ENCODE data around the gene ADIG.

ADIG gene

DNA sequence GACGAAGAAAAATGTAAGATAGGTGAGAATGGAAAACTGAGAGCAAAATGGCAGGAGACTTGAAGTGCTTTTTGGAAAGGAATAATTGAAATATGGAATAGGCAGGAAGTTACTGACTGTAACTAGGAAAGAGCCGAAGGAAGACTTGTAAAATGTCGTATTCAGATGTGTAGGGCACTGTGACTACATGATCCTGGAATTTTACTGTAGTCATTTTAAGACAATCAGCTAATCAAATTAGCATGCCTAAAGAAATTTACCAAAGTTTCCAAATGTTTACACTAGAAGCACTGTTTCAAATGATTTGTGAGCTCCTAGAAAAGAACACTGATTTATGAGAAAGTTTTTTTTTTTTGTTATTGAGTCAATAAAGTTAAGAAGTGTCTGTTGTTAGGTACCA, 21.2 kb upstream of the ADIG start:
- Histone ChIP-seq H3K36me3 (peaks cover 40% of the 10 kb centered on the region), H3K4me3 (ENCODE audit: low read depth, low read length) (no peak overlapping the region), H3K9me3 (ENCODE audit: severe bottlenecking) (no peaks in the 10 kb centered on the region), H3K27me3 (ENCODE audit: insufficient read depth, low read depth, severe bottlenecking) (no peaks in the 10 kb centered on the region), H3K27ac (no peak overlapping the region)
- DNase-seq, result no peak
- TF ChIP-seq, protein P1, sequence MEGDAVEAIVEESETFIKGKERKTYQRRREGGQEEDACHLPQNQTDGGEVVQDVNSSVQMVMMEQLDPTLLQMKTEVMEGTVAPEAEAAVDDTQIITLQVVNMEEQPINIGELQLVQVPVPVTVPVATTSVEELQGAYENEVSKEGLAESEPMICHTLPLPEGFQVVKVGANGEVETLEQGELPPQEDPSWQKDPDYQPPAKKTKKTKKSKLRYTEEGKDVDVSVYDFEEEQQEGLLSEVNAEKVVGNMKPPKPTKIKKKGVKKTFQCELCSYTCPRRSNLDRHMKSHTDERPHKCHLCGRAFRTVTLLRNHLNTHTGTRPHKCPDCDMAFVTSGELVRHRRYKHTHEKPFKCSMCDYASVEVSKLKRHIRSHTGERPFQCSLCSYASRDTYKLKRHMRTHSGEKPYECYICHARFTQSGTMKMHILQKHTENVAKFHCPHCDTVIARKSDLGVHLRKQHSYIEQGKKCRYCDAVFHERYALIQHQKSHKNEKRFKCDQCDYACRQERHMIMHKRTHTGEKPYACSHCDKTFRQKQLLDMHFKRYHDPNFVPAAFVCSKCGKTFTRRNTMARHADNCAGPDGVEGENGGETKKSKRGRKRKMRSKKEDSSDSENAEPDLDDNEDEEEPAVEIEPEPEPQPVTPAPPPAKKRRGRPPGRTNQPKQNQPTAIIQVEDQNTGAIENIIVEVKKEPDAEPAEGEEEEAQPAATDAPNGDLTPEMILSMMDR (IDR thresholded peaks at IDR 0.05; ENCODE audit: low read depth, low read length), result no peak

DNA sequence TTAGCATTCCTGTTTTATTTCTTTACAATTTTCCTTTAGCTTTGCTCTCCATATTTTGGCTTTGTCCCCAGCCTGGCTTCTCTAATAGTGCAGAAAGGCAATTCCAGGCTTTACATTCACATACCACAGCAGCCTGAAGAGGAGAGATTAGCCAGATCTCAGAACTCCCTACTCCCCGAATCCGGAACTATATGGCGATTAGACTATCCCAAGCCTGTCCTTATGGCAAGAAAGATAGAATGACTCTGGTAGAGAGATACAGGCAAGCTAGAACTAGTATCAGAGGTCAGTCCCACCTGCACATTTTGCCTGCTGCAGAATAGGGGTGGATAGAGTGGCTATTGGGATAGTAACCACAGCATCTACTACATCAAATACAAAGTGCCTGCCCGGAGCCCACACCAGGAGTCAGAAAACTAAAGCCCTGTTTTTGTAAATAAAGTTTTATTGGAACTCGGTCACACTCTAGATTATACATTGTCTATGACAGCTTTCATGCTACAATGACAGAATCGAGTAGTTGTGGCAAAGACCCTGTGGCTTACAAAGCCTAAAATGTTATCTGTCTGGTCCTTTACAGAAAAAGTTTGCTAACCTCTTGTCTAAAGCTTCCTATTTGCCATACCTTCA, 17.1 kb upstream of the ADIG start:
- no peak for DNase-seq
- H3K27me3 ChIP-seq (ENCODE audit: insufficient read depth, low read depth, severe bottlenecking), result no peaks in the 10 kb centered on the region
- H3K36me3 ChIP-seq, result peaks cover 20% of the 10 kb centered on the region
- H3K4me3 ChIP-seq (ENCODE audit: low read depth, low read length), result no peak overlapping the region
- TF ChIP-seq, protein P1 (IDR thresholded peaks at IDR 0.05; ENCODE audit: low read depth, low read length), result no peak
- no peak overlapping the region for H3K27ac ChIP-seq
- no peaks in the 10 kb centered on the region for H3K9me3 ChIP-seq (ENCODE audit: severe bottlenecking)

DNA sequence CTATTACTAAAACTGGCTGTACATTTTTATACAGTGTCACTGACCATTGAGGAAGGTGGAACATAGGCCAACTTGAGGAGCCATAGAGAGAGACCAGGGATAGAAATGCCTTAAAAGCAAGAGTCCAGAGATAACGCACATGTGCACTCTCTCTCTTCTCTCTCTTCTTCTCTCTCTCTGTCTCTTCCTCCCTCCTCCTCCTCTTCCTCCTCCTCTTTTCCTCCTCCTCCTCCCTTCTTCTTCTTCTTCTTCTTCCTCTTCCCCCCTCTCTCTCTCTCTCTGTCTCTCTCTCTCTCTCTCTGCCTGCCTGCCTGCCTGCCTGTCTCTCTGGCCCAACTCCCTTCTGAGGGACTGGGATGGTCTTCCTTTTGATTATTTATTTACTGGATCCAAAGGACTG, 16.3 kb upstream of the ADIG start:
- DNase-seq, result no peak
- Histone ChIP-seq H3K9me3 (ENCODE audit: severe bottlenecking) (no peaks in the 10 kb centered on the region), H3K27me3 (ENCODE audit: insufficient read depth, low read depth, severe bottlenecking) (no peaks in the 10 kb centered on the region), H3K27ac (no peak overlapping the region), H3K36me3 (peaks cover 13% of the 10 kb centered on the region), H3K4me3 (ENCODE audit: low read depth, low read length) (no peak overlapping the region)
- TF ChIP-seq, protein P1 (IDR thresholded peaks at IDR 0.05; ENCODE audit: low read depth, low read length), result no peak

DNA sequence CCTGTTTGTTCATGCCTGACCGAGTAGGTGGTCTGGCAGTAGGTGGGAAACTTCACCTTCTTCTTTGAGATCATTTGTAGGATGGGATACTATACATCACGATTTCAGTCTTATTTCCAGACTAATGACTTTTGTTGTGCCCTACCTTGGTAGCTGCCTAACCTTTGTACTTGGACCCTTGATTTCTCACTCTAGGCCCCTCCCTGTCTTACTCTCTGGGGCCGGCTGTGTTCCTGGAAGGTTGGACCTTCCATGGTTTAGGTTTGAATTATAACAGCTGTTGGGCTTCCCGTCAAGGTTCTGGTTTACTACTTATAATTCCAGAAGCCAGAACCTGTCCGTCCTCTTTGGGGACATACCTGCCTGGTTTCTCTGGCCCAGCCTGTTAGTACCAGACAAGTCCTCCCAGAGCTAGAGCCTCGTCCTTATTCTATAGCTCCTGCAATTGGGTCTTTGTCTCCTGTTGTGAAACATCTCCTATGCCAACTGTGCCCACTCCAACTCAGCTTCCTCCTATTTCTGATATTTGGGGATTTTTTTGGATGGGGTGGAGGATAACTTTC, 14.9 kb upstream of the ADIG start:
- no peak overlapping the region for H3K4me3 ChIP-seq (ENCODE audit: low read depth, low read length)
- H3K9me3 ChIP-seq (ENCODE audit: severe bottlenecking), result no peaks in the 10 kb centered on the region
- TF ChIP-seq, protein P1 (IDR thresholded peaks at IDR 0.05; ENCODE audit: low read depth, low read length), result no peak
- H3K27ac ChIP-seq, result no peak overlapping the region
- peaks cover 14% of the 10 kb centered on the region for H3K36me3 ChIP-seq
- no peak for DNase-seq
- no peaks in the 10 kb centered on the region for H3K27me3 ChIP-seq (ENCODE audit: insufficient read depth, low read depth, severe bottlenecking)

DNA sequence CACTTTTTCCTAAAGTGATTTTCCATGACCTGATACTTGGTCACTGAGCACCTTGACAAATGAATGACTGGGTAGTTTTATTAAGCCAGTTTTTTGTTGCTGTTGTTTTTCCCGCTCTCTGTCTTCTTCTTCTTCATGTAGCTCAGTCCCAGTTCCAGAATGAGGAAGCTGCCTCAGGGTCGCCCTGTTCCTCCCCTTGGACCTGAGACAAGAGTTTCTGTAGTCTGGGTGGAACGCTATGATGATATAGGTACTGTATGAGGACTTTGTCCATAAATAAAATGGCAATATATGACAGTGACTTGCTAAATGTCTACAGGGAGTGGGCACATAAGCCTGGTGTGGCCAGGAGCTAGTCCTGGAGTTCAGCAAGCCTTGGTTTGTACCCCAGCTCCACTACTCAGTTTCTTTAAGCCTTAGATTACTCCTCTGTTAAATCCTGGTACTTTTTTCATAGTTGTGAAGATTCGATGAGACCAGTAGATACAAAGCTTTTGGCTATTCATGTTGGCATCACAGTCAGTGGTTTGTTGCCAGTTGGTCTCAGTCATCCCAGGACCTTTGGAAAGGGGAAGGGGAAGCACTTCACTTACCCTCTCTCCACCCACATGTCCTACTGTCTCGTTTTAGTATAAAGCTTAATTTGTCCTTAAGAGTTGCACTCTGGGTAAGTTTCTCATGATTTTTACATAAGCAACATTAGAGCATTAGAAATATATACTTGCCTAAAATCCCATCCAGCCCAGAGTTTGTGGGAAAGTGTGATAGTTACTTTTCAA, 11.1 kb upstream of the ADIG start:
- Histone ChIP-seq H3K27me3 (ENCODE audit: insufficient read depth, low read depth, severe bottlenecking) (no peaks in the 10 kb centered on the region), H3K9me3 (ENCODE audit: severe bottlenecking) (no peaks in the 10 kb centered on the region), H3K27ac (no peak overlapping the region), H3K36me3 (peaks cover 28% of the 10 kb centered on the region), H3K4me3 (ENCODE audit: low read depth, low read length) (no peak overlapping the region)
- TF ChIP-seq, protein P1 (IDR thresholded peaks at IDR 0.05; ENCODE audit: low read depth, low read length), result no peak
- DNase-seq, result no peak

Data from WERI-Rb-1 (cell line).